Adrenal gland (tissue), 12 donors: ENCODE data around the gene CLMN. TPM values are rescaled to one million over a fixed set of nuclear protein-coding genes. Genes with fewer than 3 reads are reported as not detected.
A peak's percentile ranks its signal among the peaks of the same experiment; 100 is the strongest.

Source experiments
- DNase-seq, 7 donors: peaks; one replicate each; pipeline ENCODE4 v3.0.0-alpha.2; 2019 to 2020
- H3K27ac ChIP-seq, 5 donors: fragments of 200-600 bp; sonication (generic) in 4 of 5; 1 replicate in 3 of 5; 2 replicates in 2 of 5; pipeline versions ENCODE4 v1.5.1 to v1.8.0; 2016 to 2020; ENCODE audit warnings: mild to moderate bottlenecking in 1 of 5
- H3K27me3 ChIP-seq: fragments of 200-600 bp; 2 replicates; pipeline ENCODE4 v1.8.0; 2021
- H3K36me3 ChIP-seq, 2 donors: fragments of 200-600 bp; replicated peaks in 1 of 2; 1 replicate in 1 of 2; 2 replicates in 1 of 2; pipeline versions ENCODE4 v1.5.1 to v1.8.0; 2018 to 2022
- H3K4me1 ChIP-seq, 2 donors: fragments of 200-600 bp; replicated peaks in 1 of 2; 1 replicate in 1 of 2; 2 replicates in 1 of 2; pipeline versions ENCODE4 v1.5.1 to v1.8.0; 2018 to 2021
- H3K4me3 ChIP-seq, 4 donors: fragments of 200-600 bp; sonication (generic) in 3 of 4; one replicate each; pipeline ENCODE4 v1.5.1; 2016 to 2018
- H3K9me3 ChIP-seq, 3 donors: fragments of 200-600 bp; sonication (generic) in 1 of 3; replicated peaks in 1 of 3; 1 replicate in 2 of 3; 2 replicates in 1 of 3; pipeline versions ENCODE4 v1.5.1 to v1.8.0; 2016 to 2021
- CTCF ChIP-seq, 6 experiments: fragments of 450-650 bp in 4 of 6; fragments of 200-600 bp in 2 of 6; sonication (generic) in 1 of 6; IDR thresholded peaks; 1 replicate in 5 of 6; 2 replicates in 1 of 6; pipeline versions ENCODE4 v1.5.1 to v1.8.0; 2016 to 2021; ENCODE audit warnings: antibody characterized with exemption in 6 of 6, mild to moderate bottlenecking in 2 of 6, moderate library complexity in 1 of 6
- POLR2A ChIP-seq, 2 donors: fragments of 450-650 bp; IDR thresholded peaks; one replicate each; pipeline ENCODE4 v1.6.1; 2017; ENCODE audit warnings: antibody characterized with exemption in 2 of 2, mild to moderate bottlenecking in 2 of 2, moderate library complexity in 1 of 2
- WGBS, 4 donors: extraction: QIAGEN DNeasy Blood & Tissue Kit in 2 of 4; methylation state at CpG; one replicate each; pipeline versions ENCODE4 v1.1.5 to v1.1.7; 2013 to 2017; 5-methylcytosine and 5-hydroxymethylcytosine counted together
- intact Hi-C, 2 donors: fragments of 100-400 bp; cut with DNase I; formaldehyde crosslinking; loops; one replicate each; pipeline versions ENCODE4 v1.14.1 to v1.15.0; 2022 to 2023
- polyA plus RNA-seq, 3 donors: library from polyadenylated mRNA; stranded (reverse); fragments of 200-250 nt in 2 of 3; fragments of 350-450 nt in 1 of 3; fragmentation: Illumina TruSeq in 1 of 3; extraction: RNeasy Lipid Tissue Mini Kit (QIAGEN cat#74804) in 1 of 3; gene quantifications; one replicate each; pipeline ENCODE4 v1.2.3, GENCODE V29; 2013 to 2014
- total RNA-seq, 9 donors: library from RNA; depleted of rRNA in 4 of 9; stranded (reverse); fragments of >200 nt in 4 of 9; fragments of 120-200 nt in 1 of 9; fragmentation: NEBNext Ultra II Directional in 1 of 9; extraction: Animal tissue kit (Norgen Biotek cat#: 25700) in 1 of 9; gene quantifications; one replicate each; pipeline versions ENCODE4 v1.1.0 to v1.2.4, GENCODE V29; 2013 to 2023
- donor health status: healthy with polysubstance abuse.
- donor health status: Bipolar disorder and iron deficiency.
- donor health status: DM: yes; HTN: yes; CAD: no.
- donor health status: DM: no; HTN: no; CAD: no.
- donor health status: DM: no; HTN: no; CAD: no.
- donor health status: DM: yes; HTN: yes; CAD: no.

The CLMN gene
- total and polyA plus RNA-seq, 12 donors: 2.7 to 9.5 (median 4.9) TPM

GRCh38 chr14:95185033-95185766, 134.5 kb downstream of the CLMN start:
- Histone ChIP-seq H3K27me3 (no peaks in the 10 kb centered on the region), H3K4me3 (peak overlapping the region in 1 of 4 donors; percentile 18), H3K4me1 (peaks cover 0 to 25% of the 10 kb centered on the region in 2 donors), H3K27ac (peak overlapping the region in 4 of 5 donors; percentile 24 to 84 (median 72)), H3K9me3 (no peaks in the 10 kb centered on the region), H3K36me3 (no peaks in the 10 kb centered on the region)
- WGBS, 4 donors: 64 to 80% (median 68%) methylated on average over 9 to 12 of the region's 12 CpGs
- DNase-seq: peak; percentile 39 to 80 (median 58)
- TF ChIP-seq CTCF (IDR thresholded peaks at IDR 0.05) (no peak), POLR2A (IDR thresholded peaks at IDR 0.05) (peak in 1 of 2 donors; percentile 31)
- intact Hi-C loops: no loop called here

GRCh38 chr14:95184413-95184790, 135.3 kb downstream of the CLMN start:
- H3K36me3 ChIP-seq: no peaks in the 10 kb centered on the region
- H3K4me1 ChIP-seq: peaks cover 0 to 25% of the 10 kb centered on the region in 2 donors
- TF ChIP-seq CTCF (IDR thresholded peaks at IDR 0.05) (no peak), POLR2A (IDR thresholded peaks at IDR 0.05) (no peak)
- DNase-seq: no peak
- H3K4me3 ChIP-seq: no peak overlapping the region
- WGBS, 4 donors: 31 to 62% (median 51%) methylated on average over 2 of the region's 2 CpGs
- no peaks in the 10 kb centered on the region for H3K27me3 ChIP-seq
- peak overlapping the region in 3 of 5 donors; percentile 24 to 84 (median 78) for H3K27ac ChIP-seq
- intact Hi-C loops: no loop called here
- no peaks in the 10 kb centered on the region for H3K9me3 ChIP-seq

- DNase-seq: no peak
- intact Hi-C loops: no loop called here
- H3K27ac ChIP-seq: peak overlapping the region in 3 of 5 donors; percentile 24 to 84 (median 78)
- H3K4me1 ChIP-seq: peaks cover 0 to 25% of the 10 kb centered on the region in 2 donors
- no peaks in the 10 kb centered on the region for H3K9me3 ChIP-seq
- 58 to 65% (median 62%) methylated on average over 6 of the region's 6 CpGs for WGBS, 4 donors
- H3K36me3 ChIP-seq: no peaks in the 10 kb centered on the region
- no peak overlapping the region for H3K4me3 ChIP-seq
- no peak for TF ChIP-seq CTCF (IDR thresholded peaks at IDR 0.05)
- no peak for TF ChIP-seq POLR2A (IDR thresholded peaks at IDR 0.05)
- H3K27me3 ChIP-seq: no peaks in the 10 kb centered on the region
These were observed 135.9 kb downstream of the CLMN start for GRCh38 chr14:95183532-95184412.

GRCh38 chr14:95183082-95183481, 136.6 kb downstream of the CLMN start:
- H3K36me3 ChIP-seq: no peaks in the 10 kb centered on the region
- H3K27ac ChIP-seq: peak overlapping the region in 3 of 5 donors; percentile 7 to 78 (median 33)
- H3K4me3 ChIP-seq: no peak overlapping the region
- no peaks in the 10 kb centered on the region for H3K27me3 ChIP-seq
- peaks cover 0 to 25% of the 10 kb centered on the region in 2 donors for H3K4me1 ChIP-seq
- DNase-seq: no peak
- intact Hi-C loops: no loop called here
- H3K9me3 ChIP-seq: no peaks in the 10 kb centered on the region
- WGBS, 4 donors: 81 to 100% (median 90%) methylated on average over 1 of the region's 1 CpG
- TF ChIP-seq CTCF (IDR thresholded peaks at IDR 0.05) (no peak), POLR2A (IDR thresholded peaks at IDR 0.05) (no peak)
